ENCODE measurements around the gene TIMM10B. TPM values are rescaled to one million over a fixed set of nuclear protein-coding genes. Genes with fewer than 3 reads are reported as not detected.
"Not testable (repeated sequence)": the region's sequence is repeated elsewhere in the genome, so short reads cannot be mapped to it uniquely, and the experiment has no call there.

TIMM10B gene
- total RNA-seq, 1 donor from 2014 or later, result 53.9 TPM

GRCh38 chr11:6505577-6506240 lies 24.4 kb downstream of the TIMM10B start:
- DNase-seq (ENCODE audit: low spot score), result peak; percentile 25

GRCh38 chr11:6516865-6517264 lies 35.6 kb downstream of the TIMM10B start:
- no peak for DNase-seq (ENCODE audit: low spot score)

GRCh38 chr11:6520265-6520664 lies 39.0 kb downstream of the TIMM10B start:
- DNase-seq (ENCODE audit: low spot score), result no peak

GRCh38 chr11:6521946-6522345 lies 40.6 kb downstream of the TIMM10B start:
- DNase-seq (ENCODE audit: low spot score), result not testable (repeated sequence)

- no peak for DNase-seq (ENCODE audit: low spot score)
Observed at GRCh38 chr11:6523253-6523652, 42.0 kb downstream of the TIMM10B start.

- DNase-seq (ENCODE audit: low spot score), result no peak
Observed at GRCh38 chr11:6526411-6527135, 45.3 kb downstream of the TIMM10B start.

- DNase-seq (ENCODE audit: low spot score), result no peak
Observed at GRCh38 chr11:6529266-6529665, 48.0 kb downstream of the TIMM10B start.

GRCh38 chr11:6530848-6531247 lies 49.5 kb downstream of the TIMM10B start:
- no peak for DNase-seq (ENCODE audit: low spot score)

- DNase-seq (ENCODE audit: low spot score), result peak; percentile 27
Observed at GRCh38 chr11:6531267-6531752, 50.0 kb downstream of the TIMM10B start.

Other genes with a start within 250 kb of the TIMM10B start
- 65.4 TPM for gene FHIP1B, start 246.9 kb upstream of the TIMM10B start, total RNA-seq
- 0.26 TPM for gene CNGA4, start 242.4 kb upstream of the TIMM10B start, total RNA-seq
- 0.55 TPM for gene CCKBR, start 221.7 kb upstream of the TIMM10B start, total RNA-seq
- gene CAVIN3, start 161.0 kb upstream of the TIMM10B start, total RNA-seq, result 16.3 TPM
- gene SMPD1, start 91.0 kb upstream of the TIMM10B start, total RNA-seq, result 69.7 TPM
- 45.1 TPM for gene APBB1, start 62.4 kb upstream of the TIMM10B start, total RNA-seq
- gene HPX, start 40.5 kb upstream of the TIMM10B start, total RNA-seq, result 5.2 TPM
- 43.0 TPM for gene TRIM3, start 7.6 kb upstream of the TIMM10B start, total RNA-seq
- 52.5 TPM for gene ARFIP2, start 170 bp upstream of the TIMM10B start, total RNA-seq
- gene DNHD1, start 15.8 kb downstream of the TIMM10B start, total RNA-seq, result 8.8 TPM
- 25.8 TPM for gene RRP8, start 122.1 kb downstream of the TIMM10B start, total RNA-seq
- gene ILK, start 122.3 kb downstream of the TIMM10B start, total RNA-seq, result 261 TPM
- gene TAF10, start 130.7 kb downstream of the TIMM10B start, total RNA-seq, result 142 TPM
- gene TPP1, start 137.9 kb downstream of the TIMM10B start, total RNA-seq, result 161 TPM
- 25.1 TPM for gene DCHS1, start 174.3 kb downstream of the TIMM10B start, total RNA-seq
- gene MRPL17, start 201.8 kb downstream of the TIMM10B start, total RNA-seq, result 38.5 TPM

Data from mucosa of gallbladder (tissue), 1 donor.